BJ (cell line): ENCODE data around the gene SPINK8. TPM values are rescaled to one million over a fixed set of nuclear protein-coding genes. Genes with fewer than 3 reads are reported as not detected.

ENCODE experiments used
- CTCF ChIA-PET: fragments of 350-600 bp; formaldehyde crosslinking; extraction: SDS; loops from one replicate; lab custom pipeline; 2021; ENCODE audit warnings: antibody characterized with exemption, inconsistent platforms; lab: Yijun Ruan, JAX
- POLR2A ChIA-PET: fragments of 300-600 bp; sonication (Branson Sonifier 250); formaldehyde crosslinking; extraction: SDS; loops from one replicate; lab custom pipeline; 2021; ENCODE audit warnings: antibody characterized with exemption; lab: Charles Lee
- DNase-seq: peaks from one replicate; pipeline ENCODE4 v3.0.0-alpha.2; 2011; ENCODE audit warnings: low read depth
- H3K27me3 ChIP-seq: 2 replicates; pipeline ENCODE4 v1.6.0; 2011; ENCODE audit warnings: low read length; ENCODE audit not compliant: control insufficient read depth, insufficient read depth
- H3K36me3 ChIP-seq: 2 replicates; pipeline ENCODE4 v1.5.1; 2011; ENCODE audit warnings: low read length; ENCODE audit not compliant: control insufficient read depth, insufficient read depth
- H3K4me3 ChIP-seq: 2 replicates; pipeline ENCODE4 v1.5.1; 2011; ENCODE audit warnings: low read depth, mild to moderate bottlenecking, control low read depth, low read length
- CTCF ChIP-seq: IDR thresholded peaks from 2 replicates; pipeline ENCODE4 v1.5.1; 2011; ENCODE audit warnings: low read depth, mild to moderate bottlenecking, control low read depth, inconsistent platforms, low read length, moderate library complexity; ENCODE audit not compliant: insufficient read depth
- polyA plus RNA-seq: library from polyadenylated mRNA; depleted of rRNA; stranded (reverse); fragments of >200 nt; gene quantifications from 2 replicates; pipeline ENCODE4 v1.2.3, GENCODE V29; 2011

Gene SPINK8
- polyA plus RNA-seq, 1 experiment, result not detected

- Histone ChIP-seq H3K36me3 (no peaks in the 10 kb centered on the region), H3K27me3 (peaks cover 3% of the 10 kb centered on the region; the same call in 1 of the 2 replicates), H3K4me3 (no peak overlapping the region)
- CTCF ChIA-PET, result no interaction called here
- POLR2A ChIA-PET, result no interaction called here
- TF ChIP-seq CTCF, result no peak
- no peak for DNase-seq
Measured at GRCh38 chr3:48320996-48321395, 12.5 kb downstream of the SPINK8 start.

- H3K27me3 ChIP-seq, result peaks cover 2% of the 10 kb centered on the region; the same call in 1 of the 2 replicates
- CTCF ChIA-PET, result no interaction called here
- no peak for TF ChIP-seq CTCF
- POLR2A ChIA-PET, result no interaction called here
- no peaks in the 10 kb centered on the region for H3K36me3 ChIP-seq
- no peak for DNase-seq
- no peak overlapping the region for H3K4me3 ChIP-seq
Measured at GRCh38 chr3:48318713-48319468, 14.6 kb downstream of the SPINK8 start.

GRCh38 chr3:48314542-48314941 is 18.9 kb downstream of the SPINK8 start:
- POLR2A ChIA-PET, result no interaction called here
- Histone ChIP-seq H3K4me3 (no peak overlapping the region), H3K27me3 (no peaks in the 10 kb centered on the region; the same call in 1 of the 2 replicates), H3K36me3 (no peaks in the 10 kb centered on the region)
- no peak for TF ChIP-seq CTCF
- CTCF ChIA-PET, result interaction anchor here (0.5 kb wide), 1 partner anchor 457 kb away, joined by 3 read pairs; no protein-coding TSS in a partner anchor
- no peak for DNase-seq

- Histone ChIP-seq H3K27me3 (peaks cover 4% of the 10 kb centered on the region), H3K36me3 (no peaks in the 10 kb centered on the region), H3K4me3 (no peak overlapping the region)
- TF ChIP-seq CTCF, result no peak
- ChIA-PET POLR2A (no interaction called here), CTCF (no interaction called here)
- no peak for DNase-seq
Measured at GRCh38 chr3:48306860-48307530, 26.5 kb downstream of the SPINK8 start.

GRCh38 chr3:48306290-48306689 is 27.2 kb downstream of the SPINK8 start:
- DNase-seq, result no peak
- no peaks in the 10 kb centered on the region for H3K36me3 ChIP-seq
- TF ChIP-seq CTCF, result no peak
- ChIA-PET POLR2A (no interaction called here), CTCF (no interaction called here)
- H3K4me3 ChIP-seq, result no peak overlapping the region
- peaks cover 4% of the 10 kb centered on the region for H3K27me3 ChIP-seq
